ENCODE measurements around the gene ARHGAP33. TPM values are rescaled to one million over a fixed set of nuclear protein-coding genes. Genes with fewer than 3 reads are reported as not detected.

ARHGAP33 gene
- total RNA-seq, 1 experiment from 2014 or later = 19.5 TPM

- H2BK15ac ChIP-seq (ENCODE audit: low read depth, low read length) = no peak overlapping the region
- H3K27me3 ChIP-seq (ENCODE audit: insufficient read depth, low read length) = no peaks in the 10 kb centered on the region
- H3K79me1 ChIP-seq (ENCODE audit: insufficient read depth, low read depth, low read length, poor library complexity, severe bottlenecking) = no peaks in the 10 kb centered on the region
- no peak overlapping the region for H2AFZ ChIP-seq (ENCODE audit: low read length)
- H3K4ac ChIP-seq (ENCODE audit: low read depth, low read length) = no peak overlapping the region
- H4K20me1 ChIP-seq (ENCODE audit: control insufficient read depth, insufficient read depth, insufficient read length) = no peaks in the 10 kb centered on the region
- no peak overlapping the region for H4K91ac ChIP-seq (ENCODE audit: insufficient read length, low read depth, low read length)
- Mint-ChIP-seq H3K4me1 (peaks cover 9 to 16% of the 10 kb centered on the region in 2 experiments), H3K9me3 (peaks cover 2 to 3% of the 10 kb centered on the region in 2 experiments; a peak in 2 of 5 replicates), H3K27ac (no peak overlapping the region), H3K36me3 (ENCODE audit: insufficient read depth in 1 of 3, low read depth in 3 of 3) (no peaks in the 10 kb centered on the region), H3K4me3 (no peak overlapping the region), H3K27me3 (ENCODE audit: low read depth) (peaks cover 18% of the 10 kb centered on the region)
- no peak overlapping the region for H3K18ac ChIP-seq (ENCODE audit: insufficient read length, low read depth, low read length)
- no peaks in the 10 kb centered on the region for H3K4me1 ChIP-seq (ENCODE audit: insufficient read depth, low read length)
- no CpG with 5 or more reads among the region's 11 CpGs for WGBS (ENCODE audit: extremely low coverage, insufficient read length, low lambda C conversion rate)
- no peak overlapping the region for H4K8ac ChIP-seq (replicated peaks; ENCODE audit: insufficient read length, low read depth, low read length)
- H3K9me3 ChIP-seq (ENCODE audit: control insufficient read depth, low read depth, low read length) = no peaks in the 10 kb centered on the region
- TF ChIP-seq CTCF (conservative IDR thresholded peaks at IDR 0.05) = no peak
- no peak overlapping the region for H3K56ac ChIP-seq (ENCODE audit: insufficient read length, low read depth, low read length)
- H3K14ac ChIP-seq (ENCODE audit: insufficient read depth, low read length) = no peak overlapping the region
- no peak overlapping the region for H2BK5ac ChIP-seq (ENCODE audit: insufficient read length, low read length)
- no peak overlapping the region for H3K4me2 ChIP-seq (ENCODE audit: insufficient read depth, insufficient read length, low read length)
- H3K9ac ChIP-seq (ENCODE audit: extremely low read depth, insufficient read length, low read length) = no peak overlapping the region
- DNase-seq = no peak
- H3K79me2 ChIP-seq (ENCODE audit: insufficient read depth, low read length) = no peaks in the 10 kb centered on the region
- no peak overlapping the region for H2AK5ac ChIP-seq (ENCODE audit: insufficient read length, low read length)
- no peak overlapping the region for H2BK20ac ChIP-seq (ENCODE audit: low read depth, low read length, poor library complexity, severe bottlenecking)
- no peak overlapping the region for H3T11ph ChIP-seq (ENCODE audit: low read length)
- no peaks in the 10 kb centered on the region for H3K23me2 ChIP-seq (ENCODE audit: insufficient read length, low read depth, low read length, poor library complexity, severe bottlenecking)
- H2BK12ac ChIP-seq (ENCODE audit: insufficient read length, low read depth, low read length) = no peak overlapping the region
- H2BK120ac ChIP-seq (ENCODE audit: low read depth, low read length, poor library complexity, severe bottlenecking) = no peak overlapping the region
- H3K27ac ChIP-seq (ENCODE audit: insufficient read length, low read depth, low read length) = no peak overlapping the region
- H4K5ac ChIP-seq (ENCODE audit: insufficient read length, low read depth, low read length) = no peak overlapping the region
- H3K23ac ChIP-seq (ENCODE audit: insufficient read length, low read depth, low read length) = no peak overlapping the region
Measured at GRCh38 chr19:35813043-35813890, 37.9 kb downstream of the ARHGAP33 start.

Data from H9 (cell line).